Uterus (tissue), 2 donors: ENCODE results near the gene PPP1R3F.

Source experiments
- CTCF ChIP-seq, 4 experiments: fragments of 200-600 bp in 2 of 4; fragments of 450-650 bp in 2 of 4; sonication (generic) in 2 of 4; IDR thresholded peaks; one replicate each; pipeline ENCODE4 v1.5.1; 2016 to 2019; ENCODE audit warnings: antibody characterized with exemption in 4 of 4, mild to moderate bottlenecking in 2 of 4, moderate library complexity in 1 of 4
- POLR2A ChIP-seq, 2 donors: fragments of 450-650 bp; IDR thresholded peaks; one replicate each; pipeline ENCODE4 v1.6.1; 2016; ENCODE audit warnings: antibody characterized with exemption in 2 of 2, mild to moderate bottlenecking in 1 of 2, moderate library complexity in 1 of 2

DNA sequence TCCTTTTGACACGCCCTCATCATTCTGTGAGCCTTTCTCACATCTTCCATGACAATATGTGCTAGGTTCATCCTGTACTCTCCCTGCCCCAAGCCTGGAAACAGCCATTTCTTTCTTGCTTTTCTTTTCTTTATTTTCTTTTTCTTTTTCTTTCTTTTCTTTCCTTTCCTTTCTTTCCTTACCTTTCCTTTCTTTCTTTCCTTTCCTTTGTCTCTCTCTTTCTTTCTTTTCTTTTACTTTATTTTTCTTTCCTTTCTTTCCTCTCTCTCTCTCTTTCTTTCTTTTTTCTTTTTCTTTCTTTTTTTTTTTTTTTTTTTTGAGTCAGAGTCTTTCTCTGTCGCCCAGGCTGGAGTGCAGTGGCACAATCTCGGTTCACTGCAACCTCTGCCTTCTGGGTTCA, 14.6 kb downstream of the PPP1R3F start:
- no peak for TF ChIP-seq CTCF (IDR thresholded peaks at IDR 0.05)
- TF ChIP-seq POLR2A (IDR thresholded peaks at IDR 0.05), result no peak
